ENCODE results near the gene ENPP4. TPM values are rescaled to one million over a fixed set of nuclear protein-coding genes. Genes with fewer than 3 reads are reported as not detected.

ENPP4 gene
- total RNA-seq, 2 experiments from 2014 or later, result 7.1 to 8.0 TPM

GRCh38 chr6:46189726-46190125 is 59.9 kb downstream of the ENPP4 start:
- no peak overlapping the region for H3K27ac Mint-ChIP-seq
- CTCF ChIA-PET, result no interaction called here
- ATAC-seq (no peak), DNase-seq (no peak)
- no peaks in the 10 kb centered on the region for H3K36me3 Mint-ChIP-seq
- peaks cover 42% of the 10 kb centered on the region for H3K27me3 Mint-ChIP-seq
- no peaks in the 10 kb centered on the region for H3K9me3 Mint-ChIP-seq (ENCODE audit: low read depth)
- no peaks in the 10 kb centered on the region for H3K4me1 Mint-ChIP-seq
- H3K4me3 Mint-ChIP-seq, result no peak overlapping the region

DNA sequence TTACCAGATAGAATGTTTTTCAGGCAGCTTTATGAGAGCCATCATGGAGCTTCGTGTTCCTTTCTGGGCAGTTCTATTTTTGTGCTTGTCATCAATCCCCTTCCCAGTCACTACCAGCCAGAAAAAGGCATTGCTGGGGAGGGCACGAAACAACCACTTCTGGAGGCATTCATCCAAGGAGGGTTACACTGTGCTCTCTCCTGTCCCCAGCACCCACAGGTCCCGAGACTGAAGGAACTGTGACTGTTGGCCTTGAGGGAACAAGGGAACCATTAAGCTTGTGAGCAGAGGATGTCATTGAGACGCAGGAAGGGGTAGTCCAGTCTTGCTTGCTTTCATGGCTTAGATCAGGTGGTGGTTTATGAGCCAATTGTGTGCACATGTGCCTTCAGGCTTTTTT is 61.1 kb downstream of the ENPP4 start:
- Mint-ChIP-seq H3K36me3 (no peaks in the 10 kb centered on the region), H3K4me1 (no peaks in the 10 kb centered on the region), H3K27me3 (peaks cover 34% of the 10 kb centered on the region), H3K4me3 (no peak overlapping the region), H3K9me3 (ENCODE audit: low read depth) (no peaks in the 10 kb centered on the region), H3K27ac (no peak overlapping the region)
- CTCF ChIA-PET, result interaction anchor here (0.7 kb wide), 1 partner anchor 138 kb away, joined by 3 read pairs; no protein-coding TSS in a partner anchor
- ATAC-seq, result no peak
- no peak for DNase-seq

- ATAC-seq, result no peak
- CTCF ChIA-PET, result no interaction called here
These were observed 62.2 kb downstream of the ENPP4 start for GRCh38 chr6:46191961-46192360.

More at GRCh38 chr6:46191961-46192360, 62.2 kb downstream of the ENPP4 start:
- DNase-seq, result no peak
- Mint-ChIP-seq H3K27me3 (peaks cover 27% of the 10 kb centered on the region), H3K4me3 (no peak overlapping the region), H3K36me3 (no peaks in the 10 kb centered on the region), H3K9me3 (ENCODE audit: low read depth) (no peaks in the 10 kb centered on the region), H3K4me1 (no peaks in the 10 kb centered on the region), H3K27ac (no peak overlapping the region)

Other genes with a start within 250 kb of the ENPP4 start
- gene CLIC5, start 114.1 kb upstream of the ENPP4 start, total RNA-seq, result 1 to 10 TPM; 6.3 to 7.3 TPM
- gene ENPP5, start 41.0 kb downstream of the ENPP4 start, total RNA-seq, result under 1 TPM in 1 of 2 experiments, not detected in 1; 0.58 TPM